ENCODE results near the gene MYRIP.

MYRIP gene

GRCh38 chr3:40166997-40167396 lies 357.6 kb downstream of the MYRIP start:
- TF ChIP-seq CTCF (IDR thresholded peaks at IDR 0.05; ENCODE audit: borderline replicate concordance, insufficient read depth, low read depth, low read length) = no peak
- H3K4me3 ChIP-seq (ENCODE audit: low read depth, low read length) = no peak overlapping the region

DNA sequence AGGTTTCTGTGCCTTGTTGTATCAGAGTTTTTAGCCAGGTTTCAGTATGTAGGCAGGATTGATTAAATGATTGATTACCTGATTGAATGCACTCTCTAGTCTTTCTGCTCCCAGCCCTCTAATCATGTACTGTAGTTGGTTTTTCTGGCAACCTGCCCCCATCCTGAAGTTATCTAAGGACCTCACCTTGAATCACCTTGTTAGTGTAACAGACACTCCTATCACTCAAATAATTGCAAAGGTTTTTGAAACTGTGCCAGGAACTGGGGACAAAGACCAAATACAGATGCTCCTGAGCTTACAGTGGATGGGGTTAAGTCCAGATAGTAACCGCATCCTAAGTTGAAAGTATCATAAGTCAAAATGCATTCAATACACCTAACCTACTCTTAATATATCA lies 358.5 kb downstream of the MYRIP start:
- no peak overlapping the region for H3K4me3 ChIP-seq (ENCODE audit: low read depth, low read length)
- no peak for TF ChIP-seq CTCF (IDR thresholded peaks at IDR 0.05; ENCODE audit: borderline replicate concordance, insufficient read depth, low read depth, low read length)

DNA sequence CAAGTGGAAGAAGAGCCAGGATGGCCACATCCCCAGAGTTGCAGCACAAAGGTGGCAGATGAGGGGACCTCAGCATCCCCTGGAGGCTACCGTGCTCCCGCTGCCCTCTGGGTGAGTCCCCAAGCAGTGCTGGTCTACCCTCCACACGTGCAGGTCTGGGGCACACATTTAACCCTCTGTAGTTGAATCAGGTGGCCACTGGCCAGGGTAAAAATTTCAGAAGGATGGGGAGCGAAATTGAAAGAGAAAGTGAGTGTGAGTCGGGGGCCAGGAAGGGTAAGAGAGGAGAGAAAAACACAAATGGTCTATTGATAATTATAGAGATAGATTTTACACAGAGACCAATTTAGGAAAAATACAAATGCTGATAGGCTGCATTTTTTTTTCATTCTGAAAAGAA lies 360.6 kb downstream of the MYRIP start:
- no peak for TF ChIP-seq CTCF (IDR thresholded peaks at IDR 0.05; ENCODE audit: borderline replicate concordance, insufficient read depth, low read depth, low read length)
- H3K4me3 ChIP-seq (ENCODE audit: low read depth, low read length) = peak overlapping the region; percentile 15

- TF ChIP-seq CTCF (IDR thresholded peaks at IDR 0.05; ENCODE audit: borderline replicate concordance, insufficient read depth, low read depth, low read length) = no peak
- no peak overlapping the region for H3K4me3 ChIP-seq (ENCODE audit: low read depth, low read length)
Measured at GRCh38 chr3:40170395-40170794, 361.0 kb downstream of the MYRIP start.

DNA sequence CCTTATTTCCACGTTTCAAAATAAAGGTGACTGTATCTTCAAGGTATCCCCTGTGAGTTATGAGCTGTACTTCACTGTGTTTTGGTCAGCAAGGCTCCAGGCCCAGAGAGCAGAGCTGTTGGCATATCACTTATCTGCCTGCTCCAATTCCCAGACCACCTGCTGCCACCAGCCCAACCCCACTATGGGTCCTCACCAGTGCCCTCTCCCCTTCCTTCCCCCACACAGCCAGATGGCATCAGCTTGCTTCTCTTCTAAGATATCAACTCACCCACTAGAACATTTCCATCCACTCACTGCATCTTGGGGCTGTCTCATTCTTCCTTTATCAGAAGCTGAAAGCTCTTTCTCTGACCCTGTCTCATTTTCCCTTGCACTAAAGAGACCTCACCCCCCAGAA lies 363.2 kb downstream of the MYRIP start:
- no peak for TF ChIP-seq CTCF (IDR thresholded peaks at IDR 0.05; ENCODE audit: borderline replicate concordance, insufficient read depth, low read depth, low read length)

DNA sequence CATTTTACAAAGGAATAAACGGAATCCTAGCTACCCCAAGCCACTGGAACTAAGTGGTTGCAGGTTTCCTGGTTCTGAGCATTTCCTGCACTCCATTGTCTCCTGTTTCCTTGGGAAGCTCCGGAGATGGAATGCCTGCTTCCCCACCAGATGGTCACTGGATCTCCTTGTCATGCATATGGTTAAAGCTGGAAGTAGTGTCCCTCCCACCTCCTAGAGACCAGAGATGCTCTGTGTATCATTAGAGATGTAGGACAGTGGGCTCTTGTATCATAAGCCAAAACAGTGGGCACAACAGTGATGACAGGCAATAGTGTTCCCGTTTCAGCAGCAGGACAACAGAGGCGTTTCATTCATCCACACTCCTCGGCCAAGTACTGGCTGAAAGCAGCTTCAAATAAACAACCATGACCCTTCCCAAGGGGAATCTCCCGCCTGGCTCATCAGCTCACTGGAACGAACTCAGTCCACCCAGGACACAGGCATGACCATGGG lies 363.9 kb downstream of the MYRIP start:
- TF ChIP-seq CTCF (IDR thresholded peaks at IDR 0.05; ENCODE audit: borderline replicate concordance, insufficient read depth, low read depth, low read length) = no peak
- no peak overlapping the region for H3K4me3 ChIP-seq (ENCODE audit: low read depth, low read length)

More for the DNA sequence above, 363.2 kb downstream of the MYRIP start:
- no peak overlapping the region for H3K4me3 ChIP-seq (ENCODE audit: low read depth, low read length)

- no peak overlapping the region for H3K4me3 ChIP-seq (ENCODE audit: low read depth, low read length)
- TF ChIP-seq CTCF (IDR thresholded peaks at IDR 0.05; ENCODE audit: borderline replicate concordance, insufficient read depth, low read depth, low read length) = no peak
Measured at GRCh38 chr3:40178012-40178594, 368.7 kb downstream of the MYRIP start.
